HepG2 (cell line): ENCODE data around the gene ART1. TPM values are rescaled to one million over a fixed set of nuclear protein-coding genes. Genes with fewer than 3 reads are reported as not detected.
A peak's percentile ranks its signal among the peaks of the same experiment; 100 is the strongest.

Experiments
- AGO2 ChIP-seq: fragments of 200-400 bp; formaldehyde crosslinking; optimal IDR thresholded peaks from 2 replicates; pipeline ENCODE3; 2017; ENCODE audit warnings: mild to moderate bottlenecking, low read depth, low read length, moderate library complexity
- ZNF24 ChIP-seq: fragments of 450-650 bp; IDR thresholded peaks from 2 replicates; pipeline ENCODE4 v1.6.1; 2017; ENCODE audit warnings: antibody characterized with exemption, mild to moderate bottlenecking
- ZNF557 ChIP-seq: sonication (generic); formaldehyde crosslinking; IDR thresholded peaks from 2 replicates; pipeline ENCODE4 v1.4.0; 2020; ENCODE audit warnings: missing genetic modification reagents
- polyA plus RNA-seq, 8 experiments: library from polyadenylated mRNA; depleted of rRNA in 3 of 8; stranded (reverse) in 7 of 8; unstranded in 1 of 8; fragments of >200 nt; fragmentation: Illumina TruSeq in 4 of 8; extraction: Trizol in 4 of 8; gene quantifications; 2 replicates each; pipeline versions ENCODE4 v1.2.1 to v1.2.3, GENCODE V29; 2011 to 2016; ENCODE audit warnings: low read depth in 4 of 8, missing spikeins in 1 of 8, mixed read lengths in 1 of 8; ENCODE audit not compliant: insufficient read depth in 1 of 8
- total RNA-seq, 5 experiments: library from RNA; depleted of rRNA; stranded (reverse); fragments of >200 nt; fragmentation: Illumina TruSeq; extraction: Trizol; gene quantifications; 2 replicates each; pipeline ENCODE4 v1.2.3, GENCODE V29; 2016; ENCODE audit warnings: low read depth in 1 of 5
- TF ChIP-seq, protein P1 (sequence below): sonication (generic); formaldehyde crosslinking; IDR thresholded peaks from 2 replicates; pipeline ENCODE4 v1.8.0; 2022; ENCODE audit warnings: mild to moderate bottlenecking, missing genetic modification reagents; ENCODE audit not compliant: insufficient replicate concordance
- TF ChIP-seq, protein P2 (sequence below): sonication (generic); formaldehyde crosslinking; conservative IDR thresholded peaks from 2 replicates; pipeline ENCODE4 v1.4.0; 2020; ENCODE audit warnings: mild to moderate bottlenecking, missing genetic modification reagents, moderate library complexity
- TF ChIP-seq, protein P3 (sequence below): sonication (generic); formaldehyde crosslinking; IDR thresholded peaks from 2 replicates; pipeline ENCODE4 v1.8.1; 2022; ENCODE audit warnings: low read depth, mild to moderate bottlenecking, missing genetic modification reagents
- TF ChIP-seq, protein P4 (sequence below): fragments of 450-650 bp; IDR thresholded peaks from 2 replicates; pipeline ENCODE4 v1.6.1; 2017; ENCODE audit warnings: mild to moderate bottlenecking

Gene ART1
- total and polyA plus RNA-seq, 2 of the 13 experiments (the other 11 are each of a cell fraction or from before 2014, with no cell fraction given) = not detected

DNA sequence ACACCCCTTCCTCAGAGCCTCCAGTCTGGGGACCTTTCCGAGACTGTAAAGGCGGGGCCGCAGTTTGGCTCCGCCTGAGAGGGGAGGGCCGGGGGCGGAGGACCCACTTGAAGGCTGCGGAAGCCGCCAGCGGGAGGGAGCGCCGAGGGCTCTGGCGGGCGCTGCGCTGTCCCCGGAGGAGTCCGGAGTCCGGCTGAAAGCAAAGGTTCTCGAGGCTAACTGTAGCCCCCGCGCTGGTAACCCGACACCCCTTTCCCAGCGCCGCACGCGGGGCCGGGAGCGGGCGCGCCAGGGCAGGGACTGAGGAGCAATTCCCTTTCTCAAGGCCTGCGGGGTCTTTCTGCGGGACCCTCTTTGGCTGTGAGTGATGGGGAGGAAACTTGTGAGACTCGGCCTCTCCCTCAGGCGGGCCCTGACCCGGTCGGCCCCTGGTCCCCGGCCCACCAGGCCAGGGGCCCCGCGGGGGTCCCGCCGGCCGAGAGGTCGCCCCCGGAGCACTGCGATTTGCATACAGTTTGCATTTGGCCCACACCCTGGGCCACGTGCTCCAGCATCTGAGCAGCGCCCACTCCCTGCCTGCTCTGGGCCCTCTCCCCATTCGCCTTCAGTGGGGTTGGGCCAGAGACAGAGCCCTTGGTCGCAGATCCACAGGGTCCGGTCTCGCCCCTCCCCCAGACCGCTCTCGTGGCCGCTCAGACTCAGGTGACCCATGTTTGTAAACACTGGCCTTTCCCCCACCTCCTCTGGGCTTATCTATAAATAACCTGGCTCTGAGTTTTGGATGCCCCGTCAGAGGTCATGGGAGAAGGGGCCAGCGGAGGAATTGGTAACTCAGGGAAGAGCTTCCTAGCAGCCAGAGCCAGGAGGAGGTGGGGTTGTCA, 2.6 kb upstream of the ART1 start (continued):
- TF ChIP-seq, protein P1, sequence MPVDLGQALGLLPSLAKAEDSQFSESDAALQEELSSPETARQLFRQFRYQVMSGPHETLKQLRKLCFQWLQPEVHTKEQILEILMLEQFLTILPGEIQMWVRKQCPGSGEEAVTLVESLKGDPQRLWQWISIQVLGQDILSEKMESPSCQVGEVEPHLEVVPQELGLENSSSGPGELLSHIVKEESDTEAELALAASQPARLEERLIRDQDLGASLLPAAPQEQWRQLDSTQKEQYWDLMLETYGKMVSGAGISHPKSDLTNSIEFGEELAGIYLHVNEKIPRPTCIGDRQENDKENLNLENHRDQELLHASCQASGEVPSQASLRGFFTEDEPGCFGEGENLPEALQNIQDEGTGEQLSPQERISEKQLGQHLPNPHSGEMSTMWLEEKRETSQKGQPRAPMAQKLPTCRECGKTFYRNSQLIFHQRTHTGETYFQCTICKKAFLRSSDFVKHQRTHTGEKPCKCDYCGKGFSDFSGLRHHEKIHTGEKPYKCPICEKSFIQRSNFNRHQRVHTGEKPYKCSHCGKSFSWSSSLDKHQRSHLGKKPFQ (CRISPR knock-in tag) = no peak
- peak; percentile 40 for TF ChIP-seq AGO2
- no peak for TF ChIP-seq ZNF24
- TF ChIP-seq, protein P2, sequence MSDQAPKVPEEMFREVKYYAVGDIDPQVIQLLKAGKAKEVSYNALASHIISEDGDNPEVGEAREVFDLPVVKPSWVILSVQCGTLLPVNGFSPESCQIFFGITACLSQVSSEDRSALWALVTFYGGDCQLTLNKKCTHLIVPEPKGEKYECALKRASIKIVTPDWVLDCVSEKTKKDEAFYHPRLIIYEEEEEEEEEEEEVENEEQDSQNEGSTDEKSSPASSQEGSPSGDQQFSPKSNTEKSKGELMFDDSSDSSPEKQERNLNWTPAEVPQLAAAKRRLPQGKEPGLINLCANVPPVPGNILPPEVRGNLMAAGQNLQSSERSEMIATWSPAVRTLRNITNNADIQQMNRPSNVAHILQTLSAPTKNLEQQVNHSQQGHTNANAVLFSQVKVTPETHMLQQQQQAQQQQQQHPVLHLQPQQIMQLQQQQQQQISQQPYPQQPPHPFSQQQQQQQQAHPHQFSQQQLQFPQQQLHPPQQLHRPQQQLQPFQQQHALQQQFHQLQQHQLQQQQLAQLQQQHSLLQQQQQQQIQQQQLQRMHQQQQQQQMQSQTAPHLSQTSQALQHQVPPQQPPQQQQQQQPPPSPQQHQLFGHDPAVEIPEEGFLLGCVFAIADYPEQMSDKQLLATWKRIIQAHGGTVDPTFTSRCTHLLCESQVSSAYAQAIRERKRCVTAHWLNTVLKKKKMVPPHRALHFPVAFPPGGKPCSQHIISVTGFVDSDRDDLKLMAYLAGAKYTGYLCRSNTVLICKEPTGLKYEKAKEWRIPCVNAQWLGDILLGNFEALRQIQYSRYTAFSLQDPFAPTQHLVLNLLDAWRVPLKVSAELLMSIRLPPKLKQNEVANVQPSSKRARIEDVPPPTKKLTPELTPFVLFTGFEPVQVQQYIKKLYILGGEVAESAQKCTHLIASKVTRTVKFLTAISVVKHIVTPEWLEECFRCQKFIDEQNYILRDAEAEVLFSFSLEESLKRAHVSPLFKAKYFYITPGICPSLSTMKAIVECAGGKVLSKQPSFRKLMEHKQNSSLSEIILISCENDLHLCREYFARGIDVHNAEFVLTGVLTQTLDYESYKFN (CRISPR knock-in tag) = peak; percentile 74
- TF ChIP-seq, protein P3, sequence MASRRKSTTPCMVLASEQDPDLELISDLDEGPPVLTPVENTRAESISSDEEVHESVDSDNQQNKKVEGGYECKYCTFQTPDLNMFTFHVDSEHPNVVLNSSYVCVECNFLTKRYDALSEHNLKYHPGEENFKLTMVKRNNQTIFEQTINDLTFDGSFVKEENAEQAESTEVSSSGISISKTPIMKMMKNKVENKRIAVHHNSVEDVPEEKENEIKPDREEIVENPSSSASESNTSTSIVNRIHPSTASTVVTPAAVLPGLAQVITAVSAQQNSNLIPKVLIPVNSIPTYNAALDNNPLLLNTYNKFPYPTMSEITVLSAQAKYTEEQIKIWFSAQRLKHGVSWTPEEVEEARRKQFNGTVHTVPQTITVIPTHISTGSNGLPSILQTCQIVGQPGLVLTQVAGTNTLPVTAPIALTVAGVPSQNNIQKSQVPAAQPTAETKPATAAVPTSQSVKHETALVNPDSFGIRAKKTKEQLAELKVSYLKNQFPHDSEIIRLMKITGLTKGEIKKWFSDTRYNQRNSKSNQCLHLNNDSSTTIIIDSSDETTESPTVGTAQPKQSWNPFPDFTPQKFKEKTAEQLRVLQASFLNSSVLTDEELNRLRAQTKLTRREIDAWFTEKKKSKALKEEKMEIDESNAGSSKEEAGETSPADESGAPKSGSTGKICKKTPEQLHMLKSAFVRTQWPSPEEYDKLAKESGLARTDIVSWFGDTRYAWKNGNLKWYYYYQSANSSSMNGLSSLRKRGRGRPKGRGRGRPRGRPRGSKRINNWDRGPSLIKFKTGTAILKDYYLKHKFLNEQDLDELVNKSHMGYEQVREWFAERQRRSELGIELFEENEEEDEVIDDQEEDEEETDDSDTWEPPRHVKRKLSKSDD (CRISPR knock-in tag) = no peak
- TF ChIP-seq ZNF557 (CRISPR knock-in tag) = no peak
- TF ChIP-seq, protein P4, sequence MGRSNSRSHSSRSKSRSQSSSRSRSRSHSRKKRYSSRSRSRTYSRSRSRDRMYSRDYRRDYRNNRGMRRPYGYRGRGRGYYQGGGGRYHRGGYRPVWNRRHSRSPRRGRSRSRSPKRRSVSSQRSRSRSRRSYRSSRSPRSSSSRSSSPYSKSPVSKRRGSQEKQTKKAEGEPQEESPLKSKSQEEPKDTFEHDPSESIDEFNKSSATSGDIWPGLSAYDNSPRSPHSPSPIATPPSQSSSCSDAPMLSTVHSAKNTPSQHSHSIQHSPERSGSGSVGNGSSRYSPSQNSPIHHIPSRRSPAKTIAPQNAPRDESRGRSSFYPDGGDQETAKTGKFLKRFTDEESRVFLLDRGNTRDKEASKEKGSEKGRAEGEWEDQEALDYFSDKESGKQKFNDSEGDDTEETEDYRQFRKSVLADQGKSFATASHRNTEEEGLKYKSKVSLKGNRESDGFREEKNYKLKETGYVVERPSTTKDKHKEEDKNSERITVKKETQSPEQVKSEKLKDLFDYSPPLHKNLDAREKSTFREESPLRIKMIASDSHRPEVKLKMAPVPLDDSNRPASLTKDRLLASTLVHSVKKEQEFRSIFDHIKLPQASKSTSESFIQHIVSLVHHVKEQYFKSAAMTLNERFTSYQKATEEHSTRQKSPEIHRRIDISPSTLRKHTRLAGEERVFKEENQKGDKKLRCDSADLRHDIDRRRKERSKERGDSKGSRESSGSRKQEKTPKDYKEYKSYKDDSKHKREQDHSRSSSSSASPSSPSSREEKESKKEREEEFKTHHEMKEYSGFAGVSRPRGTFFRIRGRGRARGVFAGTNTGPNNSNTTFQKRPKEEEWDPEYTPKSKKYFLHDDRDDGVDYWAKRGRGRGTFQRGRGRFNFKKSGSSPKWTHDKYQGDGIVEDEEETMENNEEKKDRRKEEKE = no peak
